HG02588 (cell line): ENCODE data around the gene ATP5MK.
"Not testable (repeated sequence)": the region's sequence is repeated elsewhere in the genome, so short reads cannot be mapped to it uniquely, and the experiment has no call there.

Source experiments
- ATAC-seq: cut with Tn5 transposase; IDR thresholded peaks from one replicate; pipeline ENCODE4 v1.9.1; 2021; ENCODE audit warnings: mild to moderate bottlenecking, moderate library complexity; ENCODE audit not compliant: unreplicated experiment

The ATP5MK gene, protein sequence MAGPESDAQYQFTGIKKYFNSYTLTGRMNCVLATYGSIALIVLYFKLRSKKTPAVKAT

DNA sequence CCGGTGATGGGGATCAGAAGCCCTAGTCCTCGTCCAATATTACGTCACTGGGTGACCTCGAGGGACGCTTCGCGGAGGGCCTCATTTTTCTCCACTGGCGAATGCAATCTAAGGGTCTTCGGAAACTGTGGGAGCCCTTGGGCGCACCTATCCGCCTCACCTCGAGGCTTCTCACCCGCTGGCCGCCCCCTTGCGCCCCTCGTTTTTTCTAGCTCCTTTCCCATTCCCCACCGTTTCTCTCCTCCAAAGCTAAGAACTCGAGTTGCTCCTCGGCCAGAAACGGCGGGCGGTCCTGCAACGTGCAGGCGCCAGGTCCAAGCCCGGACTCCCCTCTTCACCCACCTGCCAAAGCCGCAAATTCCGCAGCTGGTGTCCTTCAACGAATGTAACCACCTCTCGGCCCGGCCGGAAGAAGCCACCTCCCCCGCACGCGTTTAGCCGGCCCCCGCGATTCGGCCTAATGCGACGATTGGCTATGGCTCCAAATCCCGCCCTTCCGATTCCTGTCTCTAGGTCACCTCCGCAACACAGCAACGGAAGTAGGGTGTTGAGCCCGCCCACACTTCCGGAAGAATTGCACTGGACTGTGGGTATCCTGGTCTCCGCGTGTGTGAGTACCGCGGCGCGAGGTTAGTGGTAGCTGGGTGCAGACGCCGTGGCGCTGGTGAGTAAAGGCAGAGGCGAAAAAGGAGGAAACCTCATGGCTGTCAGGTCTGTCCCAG is at the start of gene ATP5MK, which contains the start of gene PDCD11:
Gene ATP5MK (minus strand): TSS at position 409 of the 722 bp plus-strand sequence. CDS start 4,018 bp downstream, outside the sequence.
Gene PDCD11 (plus strand): TSS at position 560 of the 722 bp plus-strand sequence. CDS start 1,801 bp downstream, outside the sequence.
- peak; percentile 98 for ATAC-seq

DNA sequence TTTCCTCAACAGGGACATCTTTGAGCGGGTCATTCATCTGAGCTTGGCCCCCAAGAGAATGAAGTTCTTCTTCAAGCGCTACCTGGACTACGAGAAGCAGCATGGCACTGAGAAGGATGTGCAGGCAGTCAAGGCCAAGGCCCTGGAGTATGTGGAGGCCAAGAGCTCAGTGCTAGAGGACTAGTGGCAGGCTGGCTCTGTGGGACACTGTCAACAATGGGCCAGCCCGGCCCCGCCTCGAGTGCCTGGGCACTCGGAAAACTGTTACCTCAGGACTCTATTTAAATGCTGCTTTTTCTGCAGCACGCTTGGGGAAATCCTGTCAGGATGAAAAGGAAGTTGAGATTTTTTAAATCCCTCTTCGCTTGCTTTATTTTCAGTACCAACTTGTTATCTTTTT is 49.1 kb upstream of the ATP5MK start:
- no peak for ATAC-seq

DNA sequence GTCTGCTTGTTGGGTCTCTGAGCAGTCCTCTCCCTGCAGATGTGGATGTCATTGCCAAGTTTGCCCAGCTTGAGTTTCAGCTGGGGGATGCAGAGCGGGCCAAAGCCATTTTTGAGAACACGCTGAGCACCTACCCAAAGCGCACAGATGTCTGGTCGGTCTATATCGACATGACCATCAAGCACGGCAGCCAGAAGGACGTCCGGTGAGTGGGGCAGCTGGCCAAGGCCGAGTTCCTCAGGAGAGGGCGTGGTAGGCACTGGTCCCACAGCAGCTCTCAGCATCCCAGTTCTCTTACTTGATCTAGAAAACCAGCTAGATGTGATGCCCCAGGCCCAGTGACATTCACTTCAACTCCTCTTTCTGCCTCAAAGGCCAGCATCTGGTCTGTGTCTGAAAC is 48.2 kb upstream of the ATP5MK start:
- no peak for ATAC-seq

DNA sequence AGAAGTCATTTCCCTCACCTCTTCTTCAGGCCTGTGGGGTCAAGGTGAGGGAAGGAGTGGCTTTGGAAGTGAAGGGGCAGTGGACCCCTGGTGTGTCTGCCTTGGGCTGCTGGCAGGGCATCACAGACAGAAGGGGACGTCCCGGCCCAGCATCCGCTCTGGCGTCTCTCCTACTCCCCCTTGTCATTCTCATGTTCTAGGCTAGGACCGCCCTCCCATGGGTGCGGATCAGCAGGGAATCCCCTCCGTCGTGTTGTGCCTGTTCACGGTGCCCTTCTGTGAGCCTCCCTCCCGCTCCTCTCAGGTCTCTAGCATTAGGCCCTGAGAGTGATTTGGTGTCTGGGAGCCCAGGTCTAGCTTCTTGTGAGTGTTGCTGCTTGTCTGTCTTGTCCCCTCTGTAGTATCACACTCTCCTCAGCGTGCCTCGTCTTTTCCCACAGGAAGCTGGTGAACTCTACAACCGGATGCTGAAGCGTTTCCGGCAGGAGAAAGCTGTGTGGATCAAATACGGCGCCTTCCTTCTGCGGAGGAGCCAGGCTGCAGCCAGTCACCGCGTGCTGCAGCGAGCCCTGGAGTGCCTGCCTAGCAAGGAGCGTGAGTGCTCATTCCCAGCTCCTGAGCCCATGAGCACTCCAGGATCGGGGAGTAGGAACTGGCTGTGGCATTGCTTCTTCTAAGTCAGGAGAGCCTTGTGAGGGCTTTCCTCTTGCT is 47.4 kb upstream of the ATP5MK start:
- no peak for ATAC-seq

DNA sequence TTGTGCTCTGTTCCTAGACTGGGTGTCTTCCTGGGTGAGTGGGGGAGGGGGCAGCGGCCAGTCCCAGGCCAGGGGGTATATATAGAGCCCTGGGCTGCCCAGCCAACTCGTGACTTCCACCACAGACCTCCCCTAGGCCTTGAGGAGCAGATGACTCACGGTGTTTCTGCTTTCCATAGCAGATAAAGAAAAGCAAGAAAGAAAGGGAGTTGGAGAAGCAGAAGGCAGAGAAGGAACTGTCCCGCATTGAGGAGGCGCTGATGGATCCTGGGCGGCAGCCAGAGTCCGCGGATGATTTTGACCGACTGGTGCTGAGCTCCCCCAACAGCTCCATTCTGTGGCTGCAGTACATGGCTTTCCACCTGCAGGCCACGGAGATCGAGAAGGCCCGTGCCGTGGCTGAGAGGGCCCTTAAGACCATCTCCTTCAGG is 45.8 kb upstream of the ATP5MK start:
- no peak for ATAC-seq

DNA sequence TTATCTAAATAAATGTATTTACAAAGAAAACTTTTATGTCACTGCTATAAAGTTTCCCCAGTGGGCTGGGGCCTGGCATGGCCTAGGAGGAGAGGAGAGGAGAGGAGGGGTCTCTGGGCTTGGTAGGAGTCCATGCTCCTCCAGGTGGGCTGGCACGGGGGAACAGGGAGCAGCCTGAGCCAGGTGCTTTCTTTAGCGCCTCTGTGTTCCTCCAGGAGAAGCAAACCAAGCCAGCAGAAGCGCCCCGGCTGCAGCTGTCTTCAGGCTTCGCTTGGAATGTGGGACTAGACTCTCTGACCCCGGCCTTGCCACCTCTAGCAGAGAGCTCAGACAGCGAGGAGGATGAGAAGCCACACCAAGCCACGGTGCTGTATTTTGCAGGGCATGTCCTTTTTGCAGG is 45.3 kb upstream of the ATP5MK start:
- ATAC-seq, result no peak

DNA sequence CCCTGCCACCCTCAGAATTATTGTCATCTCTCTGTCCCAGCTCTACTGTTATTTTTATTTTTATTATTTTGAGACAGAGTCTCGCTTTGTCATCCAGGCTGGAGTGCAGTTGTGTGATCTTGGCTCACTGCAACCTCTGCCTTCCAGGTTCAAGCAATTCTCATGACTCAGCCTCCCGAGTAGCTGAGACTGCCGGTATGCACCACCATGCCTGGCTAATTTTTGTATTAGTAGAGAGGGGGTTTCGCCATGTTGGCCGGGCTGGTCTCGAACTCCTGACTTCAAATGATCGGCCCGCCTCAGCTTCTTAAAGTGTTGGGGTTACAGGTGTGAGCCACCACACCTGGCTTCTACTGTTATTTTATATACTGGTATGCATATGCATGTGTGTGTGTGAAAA is 44.9 kb upstream of the ATP5MK start:
- ATAC-seq, result no peak

DNA sequence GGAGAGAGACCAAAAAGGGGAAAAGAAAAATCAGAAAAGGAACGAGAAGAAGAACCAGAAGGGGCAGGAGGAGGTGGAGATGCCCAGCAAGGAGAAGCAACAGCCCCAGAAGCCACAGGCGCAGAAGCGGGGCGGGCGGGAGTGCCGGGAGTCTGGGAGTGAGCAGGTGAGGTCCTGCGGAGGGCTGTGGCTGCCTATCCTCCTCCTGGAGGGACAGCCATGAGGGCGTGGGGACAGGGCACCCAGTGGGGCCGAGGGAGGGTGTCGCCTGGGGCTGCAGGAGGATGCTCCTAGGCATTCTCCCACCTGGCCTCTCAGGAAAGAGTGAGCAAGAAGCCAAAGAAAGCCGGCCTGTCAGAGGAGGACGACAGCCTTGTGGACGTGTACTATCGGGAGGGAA is 44.1 kb upstream of the ATP5MK start:
- no peak for ATAC-seq

DNA sequence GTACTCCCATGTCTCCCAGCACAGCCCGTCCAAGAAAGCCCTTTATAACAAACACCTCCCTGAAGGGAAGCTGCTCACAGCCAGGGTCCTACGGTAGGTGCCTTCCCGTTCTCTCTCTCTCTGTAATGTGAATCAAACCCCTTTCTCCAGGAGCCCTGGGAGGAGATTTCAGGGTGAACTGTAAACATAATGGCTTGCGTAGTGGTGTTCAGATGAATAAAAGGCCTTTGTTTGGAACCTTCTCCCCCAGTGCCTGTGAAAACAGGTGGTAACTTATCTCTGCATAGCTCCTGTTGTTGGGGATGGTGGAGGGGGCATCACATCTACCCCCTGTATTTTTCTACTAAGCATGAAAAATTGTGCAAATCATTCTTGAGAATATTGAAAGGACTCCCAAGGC is 43.5 kb upstream of the ATP5MK start:
- no peak for ATAC-seq

DNA sequence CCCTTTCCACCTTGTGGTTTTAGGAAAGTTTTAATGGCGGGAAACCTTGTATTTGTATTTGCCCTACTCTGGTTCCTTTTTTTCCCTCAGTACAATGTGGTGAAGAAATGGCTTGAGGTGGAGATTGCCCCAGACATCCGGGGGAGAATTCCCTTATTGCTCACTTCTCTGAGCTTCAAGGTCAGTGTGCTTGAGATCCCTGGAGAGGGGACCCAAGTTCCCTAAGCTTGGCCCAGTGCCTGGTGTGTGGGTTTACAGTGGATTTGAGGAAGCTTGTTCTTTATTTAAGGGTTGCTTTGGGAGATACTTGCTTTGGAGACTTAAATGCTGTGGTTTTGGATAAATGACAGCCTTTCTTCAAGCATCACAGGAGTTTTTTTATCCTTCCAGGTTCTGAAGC is 37.6 kb upstream of the ATP5MK start:
- no peak for ATAC-seq

DNA sequence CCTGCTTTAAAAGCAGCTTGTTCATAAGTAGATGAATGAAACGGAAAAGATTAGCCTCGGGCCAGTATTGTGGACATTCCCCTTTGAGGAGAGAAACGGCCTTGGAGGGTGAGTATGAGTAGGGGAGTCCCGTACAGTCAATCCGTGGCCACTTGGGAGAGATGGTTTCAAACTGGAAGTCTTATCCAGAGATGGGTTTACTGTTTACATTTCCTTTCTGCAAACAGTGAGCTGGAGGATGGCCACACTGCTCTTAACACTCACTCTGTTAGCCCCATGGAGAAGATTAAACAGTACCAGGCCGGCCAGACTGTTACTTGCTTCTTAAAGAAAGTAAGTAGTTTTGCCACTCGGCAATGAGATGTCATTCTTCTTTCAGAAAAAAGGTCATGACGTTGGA is 35.6 kb upstream of the ATP5MK start:
- ATAC-seq, result no peak

DNA sequence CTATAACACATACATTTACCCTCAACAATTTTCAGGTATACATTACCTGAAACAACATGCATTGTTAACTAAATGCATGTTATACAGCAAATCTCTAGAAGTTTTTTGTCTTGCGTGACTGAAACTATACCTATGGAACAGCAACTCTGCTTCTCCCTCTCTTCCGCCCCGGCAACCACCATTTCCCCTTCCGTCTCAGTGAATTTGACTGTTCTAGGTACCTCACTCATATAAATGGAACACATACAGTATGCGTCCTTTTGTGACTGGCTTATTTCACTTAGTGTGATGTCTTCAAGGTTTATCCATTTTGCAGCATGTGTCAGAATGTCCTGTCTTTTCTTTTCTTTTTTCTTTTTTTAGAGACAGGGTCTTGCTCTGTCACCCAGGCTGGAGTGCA is 33.4 kb upstream of the ATP5MK start:
- no peak for ATAC-seq

DNA sequence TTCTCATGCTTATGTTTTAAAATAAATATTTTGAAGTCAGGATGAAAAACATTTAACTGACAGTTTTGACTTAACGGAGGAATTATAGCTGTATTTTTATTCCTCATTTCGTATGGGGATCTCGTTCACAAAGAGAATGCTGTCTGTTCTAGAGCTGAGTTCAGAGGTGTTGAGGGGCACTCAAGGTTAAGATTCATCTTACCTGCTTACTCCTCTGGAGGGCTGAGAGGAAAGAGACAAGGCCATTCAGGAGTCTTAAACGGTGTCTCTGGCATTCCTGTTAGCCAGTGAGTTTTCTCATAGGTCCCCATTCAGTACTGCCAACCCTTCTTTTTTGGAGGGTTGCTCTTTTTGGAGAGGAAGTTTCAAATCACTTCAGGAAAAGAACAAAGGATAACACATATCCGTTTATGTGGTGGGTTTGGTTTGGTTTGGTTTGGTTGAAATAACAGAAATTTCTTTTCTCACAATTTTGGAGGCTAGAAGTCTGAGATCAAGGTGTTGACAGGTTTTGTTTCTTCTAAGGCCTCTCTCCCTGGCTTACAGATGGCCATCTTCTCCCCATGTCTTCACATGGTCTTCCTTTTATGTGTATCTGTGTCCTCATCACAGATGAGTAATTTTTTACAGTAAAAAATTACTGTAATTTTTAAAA is 32.8 kb upstream of the ATP5MK start:
- no peak for ATAC-seq

DNA sequence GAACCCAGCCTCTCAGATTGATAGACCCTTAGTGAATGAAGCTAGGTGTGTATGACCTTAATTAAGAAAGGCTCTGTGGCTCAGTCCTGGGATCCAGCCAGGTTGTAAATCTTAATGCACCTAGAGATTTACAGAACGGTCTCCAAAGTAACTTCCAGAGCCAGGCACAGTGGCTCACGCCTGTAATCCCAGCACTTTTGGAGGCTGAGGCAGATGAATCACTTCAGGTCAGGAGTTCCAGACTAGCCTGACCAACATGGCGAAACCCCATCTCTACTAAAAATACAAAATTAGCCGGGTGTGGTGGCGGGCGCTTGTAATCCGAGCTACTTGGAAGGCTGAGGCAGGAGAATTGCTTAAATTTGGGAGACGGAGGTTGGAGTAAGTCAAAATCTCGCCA is 31.6 kb upstream of the ATP5MK start:
- no peak for ATAC-seq

DNA sequence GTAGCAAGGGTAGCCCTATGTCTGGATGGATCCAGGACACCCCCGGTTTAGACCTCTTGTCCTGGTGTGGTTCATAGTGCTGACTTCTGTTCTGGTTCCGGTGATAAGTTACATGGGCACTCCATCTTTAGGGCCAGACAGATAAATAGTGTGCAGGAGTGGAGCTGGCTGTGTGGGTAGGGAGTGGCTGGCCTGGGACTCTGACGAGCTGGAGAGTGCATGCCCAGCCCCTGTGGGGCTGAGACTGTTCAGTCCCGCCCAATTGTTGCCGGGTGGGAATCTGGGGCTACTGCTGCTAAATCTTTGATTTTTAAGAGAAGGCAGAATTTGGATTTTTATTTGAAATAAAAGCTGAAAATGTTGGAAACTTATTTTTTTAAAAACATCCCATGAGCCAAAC is 27.5 kb upstream of the ATP5MK start:
- ATAC-seq, result no peak

DNA sequence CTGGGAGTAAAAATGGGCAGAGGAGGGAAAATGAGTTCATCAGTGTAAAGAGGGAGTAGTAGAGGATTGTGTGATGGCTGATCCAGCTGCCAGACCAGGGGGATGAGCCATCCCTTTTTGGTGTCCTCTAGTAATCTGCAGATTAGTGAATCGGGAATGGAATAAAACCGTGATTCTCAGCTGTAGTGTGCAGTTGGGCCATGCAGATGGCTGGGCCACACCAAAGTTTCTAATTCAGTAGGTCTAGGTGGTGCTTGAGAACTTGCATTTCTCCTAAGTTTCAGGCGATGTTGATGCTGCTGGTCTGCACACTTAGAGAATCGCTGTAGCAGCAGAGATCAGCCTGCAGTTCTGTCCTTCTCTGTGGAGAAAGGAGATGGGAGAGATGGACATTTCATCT is 22.8 kb upstream of the ATP5MK start:
- no peak for ATAC-seq

DNA sequence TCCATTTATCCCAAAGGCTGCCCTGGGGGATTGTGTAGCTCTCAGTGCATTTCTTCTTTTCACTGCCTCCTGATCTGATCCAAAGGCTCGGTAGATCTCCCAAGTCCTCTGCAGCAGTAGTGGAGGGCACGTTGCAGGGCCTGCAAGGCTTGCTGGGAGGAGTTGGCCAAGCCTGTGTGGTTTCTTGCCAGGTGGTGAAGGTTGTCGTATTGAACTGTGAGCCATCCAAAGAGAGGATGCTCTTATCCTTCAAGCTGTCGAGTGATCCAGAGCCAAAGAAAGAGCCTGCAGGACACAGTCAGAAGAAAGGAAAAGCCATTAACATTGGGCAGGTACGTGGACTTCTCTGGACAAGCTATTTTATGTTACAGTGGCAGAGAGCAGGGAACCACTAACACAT is 21.3 kb upstream of the ATP5MK start:
- ATAC-seq, result no peak

DNA sequence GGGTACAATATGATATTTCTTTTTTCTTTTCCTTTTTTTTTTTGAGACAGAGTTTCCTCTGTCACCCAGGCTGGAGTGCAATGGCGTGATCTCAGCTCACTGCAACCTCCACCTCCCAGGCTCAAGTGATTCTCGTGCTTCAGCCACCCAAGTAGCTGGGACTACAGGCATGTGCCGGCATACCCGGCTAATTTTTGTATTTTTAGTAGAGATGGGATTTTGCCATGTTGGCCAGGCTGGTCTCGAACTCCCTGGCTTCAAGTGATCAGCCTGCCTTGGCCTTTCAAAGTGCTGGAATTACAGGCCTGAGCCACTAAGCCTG is 20.8 kb upstream of the ATP5MK start:
- ATAC-seq, result not testable (repeated sequence)

DNA sequence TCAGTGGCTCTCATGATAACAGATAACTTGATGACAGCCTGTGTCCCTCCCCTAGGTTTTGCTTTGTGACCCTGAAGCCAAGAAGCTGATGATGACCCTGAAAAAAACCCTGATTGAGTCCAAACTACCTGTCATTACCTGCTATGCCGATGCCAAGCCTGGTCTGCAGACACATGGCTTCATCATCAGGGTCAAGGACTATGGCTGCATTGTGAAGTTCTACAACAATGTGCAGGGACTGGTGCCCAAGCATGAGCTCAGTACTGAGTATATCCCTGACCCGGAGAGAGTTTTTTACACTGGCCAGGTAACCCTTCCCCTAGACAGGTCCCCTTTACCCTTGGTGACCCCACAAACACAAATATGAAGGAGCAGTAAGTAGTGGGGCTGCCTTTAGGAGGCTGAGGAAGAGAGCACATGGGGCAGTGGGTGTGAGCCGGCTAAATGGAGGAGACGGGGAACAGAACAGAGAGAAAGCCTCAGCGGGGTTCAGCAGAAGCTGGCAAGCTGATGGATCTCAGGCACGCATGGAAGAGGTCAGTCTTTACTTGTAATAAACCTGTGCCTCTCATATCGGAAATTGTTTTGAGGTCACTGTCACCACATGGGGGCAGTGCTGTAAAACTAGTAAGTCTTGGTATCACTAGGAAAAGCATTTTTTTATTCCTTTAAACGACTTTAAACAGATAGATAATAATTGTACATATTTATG is 20.3 kb upstream of the ATP5MK start:
- no peak for ATAC-seq

DNA sequence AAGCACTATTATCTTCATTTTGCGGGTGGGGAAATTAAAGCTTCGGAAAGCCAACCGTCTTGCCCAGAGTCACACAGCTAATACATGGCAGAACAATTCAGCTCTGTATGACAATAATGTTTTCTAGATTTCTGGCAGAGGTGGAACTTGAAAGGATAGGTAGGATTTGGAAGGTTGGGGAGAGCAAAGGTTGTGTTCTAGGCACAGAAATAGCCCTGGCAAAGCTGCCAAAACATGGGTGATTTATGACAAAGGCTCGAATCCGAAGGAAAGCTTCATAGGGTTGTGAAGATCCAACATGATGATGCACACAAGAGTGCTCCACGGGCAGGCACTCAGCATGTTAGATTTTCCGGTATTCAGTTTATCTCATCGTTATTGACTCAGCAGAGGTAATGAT is 19.3 kb upstream of the ATP5MK start:
- ATAC-seq, result no peak

DNA sequence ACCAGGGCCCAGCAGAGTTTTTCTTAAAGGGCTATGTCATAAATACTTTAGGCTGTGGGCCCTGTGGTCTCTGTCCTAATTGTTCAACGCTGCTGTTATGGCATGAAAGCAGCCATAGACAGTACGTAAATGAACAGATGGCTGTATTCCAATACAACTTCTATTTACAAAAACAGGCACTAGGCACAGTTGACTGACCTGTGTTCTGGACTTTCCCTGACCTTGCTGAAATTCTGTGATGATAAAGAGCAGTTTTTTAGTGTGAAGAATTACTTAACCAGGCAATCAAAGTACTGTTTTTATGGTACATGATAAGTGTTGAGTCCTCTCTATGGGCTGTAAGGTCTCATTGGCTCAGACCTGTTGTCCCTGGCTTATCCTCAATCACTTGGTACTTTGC is 17.3 kb upstream of the ATP5MK start:
- ATAC-seq, result no peak
